Right lobe of liver (tissue), 4 donors: ENCODE measurements around the gene CARHSP1.
"Not testable (repeated sequence)": the region's sequence is repeated elsewhere in the genome, so short reads cannot be mapped to it uniquely, and the experiment has no call there.

Experiments
- CTCF ChIP-seq, 4 donors: fragments of 200-600 bp in 3 of 4; fragments of 450-650 bp in 1 of 4; IDR thresholded peaks; one replicate each; pipeline versions ENCODE4 v1.5.1 to v1.8.0; 2016 to 2022; ENCODE audit warnings: antibody characterized with exemption in 4 of 4, mild to moderate bottlenecking in 2 of 4
- POLR2A ChIP-seq: fragments of 450-650 bp; IDR thresholded peaks from one replicate; pipeline ENCODE4 v1.6.1; 2017; ENCODE audit warnings: antibody characterized with exemption, mild to moderate bottlenecking
- donor health status: DM: no; HTN: no; CAD: no.
- donor health status: DM: no; HTN: no; CAD: no.
- donor health status: DM: no; HTN: yes; CAD: no.

DNA sequence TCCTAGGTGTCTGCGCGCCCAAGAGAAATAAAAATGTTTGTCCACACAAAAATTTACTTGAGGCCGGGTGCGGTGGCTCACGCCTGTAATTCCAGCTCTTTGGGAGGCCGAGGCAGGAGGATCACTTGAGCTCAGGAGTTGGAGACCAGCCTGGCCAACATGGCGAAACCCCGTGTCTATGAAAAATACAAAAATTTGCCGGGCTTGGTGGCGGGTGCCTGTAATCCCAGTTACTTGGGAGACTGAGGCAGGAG lies 1.1 kb upstream of the CARHSP1 start:
- TF ChIP-seq CTCF (IDR thresholded peaks at IDR 0.05); POLR2A: not testable (repeated sequence)
